Astrocyte (in vitro differentiated cells and primary cell): ENCODE measurements around the gene DOCK10.

Source experiments
- EZH2 ChIP-seq: IDR thresholded peaks from 2 replicates; pipeline ENCODE4 v1.6.1; 2012; ENCODE audit warnings: mild to moderate bottlenecking, low read length, inconsistent platforms; ENCODE audit not compliant: insufficient read depth
- TF ChIP-seq, protein P1 (sequence below): IDR thresholded peaks from 2 replicates; pipeline ENCODE4 v1.5.1; 2011; ENCODE audit warnings: low read depth, mild to moderate bottlenecking, inconsistent platforms, low read length, moderate library complexity; ENCODE audit not compliant: insufficient read depth

- TF ChIP-seq, protein P1, sequence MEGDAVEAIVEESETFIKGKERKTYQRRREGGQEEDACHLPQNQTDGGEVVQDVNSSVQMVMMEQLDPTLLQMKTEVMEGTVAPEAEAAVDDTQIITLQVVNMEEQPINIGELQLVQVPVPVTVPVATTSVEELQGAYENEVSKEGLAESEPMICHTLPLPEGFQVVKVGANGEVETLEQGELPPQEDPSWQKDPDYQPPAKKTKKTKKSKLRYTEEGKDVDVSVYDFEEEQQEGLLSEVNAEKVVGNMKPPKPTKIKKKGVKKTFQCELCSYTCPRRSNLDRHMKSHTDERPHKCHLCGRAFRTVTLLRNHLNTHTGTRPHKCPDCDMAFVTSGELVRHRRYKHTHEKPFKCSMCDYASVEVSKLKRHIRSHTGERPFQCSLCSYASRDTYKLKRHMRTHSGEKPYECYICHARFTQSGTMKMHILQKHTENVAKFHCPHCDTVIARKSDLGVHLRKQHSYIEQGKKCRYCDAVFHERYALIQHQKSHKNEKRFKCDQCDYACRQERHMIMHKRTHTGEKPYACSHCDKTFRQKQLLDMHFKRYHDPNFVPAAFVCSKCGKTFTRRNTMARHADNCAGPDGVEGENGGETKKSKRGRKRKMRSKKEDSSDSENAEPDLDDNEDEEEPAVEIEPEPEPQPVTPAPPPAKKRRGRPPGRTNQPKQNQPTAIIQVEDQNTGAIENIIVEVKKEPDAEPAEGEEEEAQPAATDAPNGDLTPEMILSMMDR: no peak
- no peak for TF ChIP-seq EZH2
Observed at GRCh38 chr2:224903621-224904020, 138.6 kb downstream of the DOCK10 start.
